IPS-15b (cell line): ENCODE data around the gene KPNA1.
"Not testable (repeated sequence)": the region's sequence is repeated elsewhere in the genome, so short reads cannot be mapped to it uniquely, and the experiment has no call there.

ENCODE experiments used
- H3K27me3 ChIP-seq: one replicate; pipeline ENCODE4 v1.6.1; 2013; ENCODE audit warnings: low read length; ENCODE audit not compliant: control insufficient read depth, insufficient read depth
- H3K36me3 ChIP-seq: one replicate; pipeline ENCODE4 v1.6.1; 2013; ENCODE audit warnings: low read length; ENCODE audit not compliant: control insufficient read depth, insufficient read depth
- H3K4me1 ChIP-seq: one replicate; pipeline ENCODE4 v1.6.1; 2013; ENCODE audit warnings: mild to moderate bottlenecking, low read length; ENCODE audit not compliant: control insufficient read depth, insufficient read depth
- H3K4me3 ChIP-seq: one replicate; pipeline ENCODE4 v1.5.1; 2013; ENCODE audit warnings: low read depth, low read length
- H3K9ac ChIP-seq: one replicate; pipeline ENCODE4 v1.6.1; 2013; ENCODE audit warnings: low read depth, mild to moderate bottlenecking, low read length
- H3K9me3 ChIP-seq: one replicate; pipeline ENCODE4 v1.6.1; 2013; ENCODE audit warnings: mild to moderate bottlenecking, low read length; ENCODE audit not compliant: control insufficient read depth, insufficient read depth

The KPNA1 gene

GRCh38 chr3:122466701-122467240 lies 48.0 kb downstream of the KPNA1 start:
- Histone ChIP-seq H3K36me3 (no peaks in the 10 kb centered on the region), H3K9me3 (no peaks in the 10 kb centered on the region), H3K4me3 (no peak overlapping the region), H3K9ac (no peak overlapping the region), H3K4me1 (peaks cover 29% of the 10 kb centered on the region), H3K27me3 (no peaks in the 10 kb centered on the region)

GRCh38 chr3:122464659-122465058 lies 50.1 kb downstream of the KPNA1 start:
- no peaks in the 10 kb centered on the region for H3K9me3 ChIP-seq
- no peak overlapping the region for H3K9ac ChIP-seq
- no peak overlapping the region for H3K4me3 ChIP-seq
- peaks cover 17% of the 10 kb centered on the region for H3K4me1 ChIP-seq
- no peaks in the 10 kb centered on the region for H3K27me3 ChIP-seq
- peaks cover 2% of the 10 kb centered on the region for H3K36me3 ChIP-seq

- Histone ChIP-seq H3K4me3 (no peak overlapping the region), H3K9me3 (no peaks in the 10 kb centered on the region), H3K4me1 (peaks cover 3% of the 10 kb centered on the region), H3K27me3 (no peaks in the 10 kb centered on the region), H3K9ac (no peak overlapping the region), H3K36me3 (peaks cover 8% of the 10 kb centered on the region)
These were observed 52.3 kb downstream of the KPNA1 start for GRCh38 chr3:122462406-122462805.

GRCh38 chr3:122461806-122462205 lies 52.9 kb downstream of the KPNA1 start:
- Histone ChIP-seq H3K4me1 (no peaks in the 10 kb centered on the region), H3K36me3 (peaks cover 9% of the 10 kb centered on the region), H3K4me3 (no peak overlapping the region), H3K9me3 (no peaks in the 10 kb centered on the region), H3K27me3 (no peaks in the 10 kb centered on the region), H3K9ac (no peak overlapping the region)

GRCh38 chr3:122458992-122459391 lies 55.7 kb downstream of the KPNA1 start:
- peaks cover 12% of the 10 kb centered on the region for H3K36me3 ChIP-seq
- no peaks in the 10 kb centered on the region for H3K9me3 ChIP-seq
- H3K9ac ChIP-seq, result no peak overlapping the region
- H3K4me1 ChIP-seq, result no peaks in the 10 kb centered on the region
- H3K27me3 ChIP-seq, result no peaks in the 10 kb centered on the region
- H3K4me3 ChIP-seq, result no peak overlapping the region

GRCh38 chr3:122457706-122458105 lies 57.0 kb downstream of the KPNA1 start:
- Histone ChIP-seq H3K27me3 (no peaks in the 10 kb centered on the region), H3K9me3 (no peaks in the 10 kb centered on the region), H3K36me3 (peaks cover 12% of the 10 kb centered on the region), H3K9ac (no peak overlapping the region), H3K4me3 (no peak overlapping the region), H3K4me1 (no peaks in the 10 kb centered on the region)

GRCh38 chr3:122456074-122456473 lies 58.7 kb downstream of the KPNA1 start:
- H3K9me3 ChIP-seq, result no peaks in the 10 kb centered on the region
- no peaks in the 10 kb centered on the region for H3K4me1 ChIP-seq
- no peak overlapping the region for H3K4me3 ChIP-seq
- no peak overlapping the region for H3K9ac ChIP-seq
- no peaks in the 10 kb centered on the region for H3K27me3 ChIP-seq
- H3K36me3 ChIP-seq, result peaks cover 16% of the 10 kb centered on the region

GRCh38 chr3:122451371-122451770 lies 63.4 kb downstream of the KPNA1 start:
- H3K4me1 ChIP-seq, result no peaks in the 10 kb centered on the region
- H3K36me3 ChIP-seq, result peaks cover 9% of the 10 kb centered on the region
- H3K9ac ChIP-seq, result no peak overlapping the region
- no peaks in the 10 kb centered on the region for H3K27me3 ChIP-seq
- H3K9me3 ChIP-seq, result no peaks in the 10 kb centered on the region
- H3K4me3 ChIP-seq, result no peak overlapping the region

GRCh38 chr3:122448218-122448617 lies 66.5 kb downstream of the KPNA1 start:
- H3K27me3 ChIP-seq, H3K36me3 ChIP-seq, H3K4me3 ChIP-seq, H3K4me1 ChIP-seq, H3K9me3 ChIP-seq, H3K9ac ChIP-seq: not testable (repeated sequence)

GRCh38 chr3:122444491-122444887 lies 70.2 kb downstream of the KPNA1 start:
- H3K9me3 ChIP-seq, H3K9ac ChIP-seq, H3K36me3 ChIP-seq, H3K4me3 ChIP-seq, H3K27me3 ChIP-seq: not testable (repeated sequence)
- peaks cover 10% of the 10 kb centered on the region for H3K4me1 ChIP-seq

GRCh38 chr3:122443762-122444490 lies 70.8 kb downstream of the KPNA1 start:
- H3K4me3 ChIP-seq, result peak overlapping the region; percentile 45
- H3K9ac ChIP-seq, H3K36me3 ChIP-seq, H3K27me3 ChIP-seq, H3K9me3 ChIP-seq: not testable (repeated sequence)
- H3K4me1 ChIP-seq, result peaks cover 10% of the 10 kb centered on the region

- Histone ChIP-seq H3K27me3 (no peaks in the 10 kb centered on the region), H3K4me1 (peaks cover 10% of the 10 kb centered on the region), H3K36me3 (peaks cover under 1% of the 10 kb centered on the region), H3K9me3 (no peaks in the 10 kb centered on the region), H3K9ac (no peak overlapping the region), H3K4me3 (peak overlapping the region; percentile 45)
These were observed 71.6 kb downstream of the KPNA1 start for GRCh38 chr3:122443090-122443489.
